Endothelial cell of umbilical vein (primary cell): ENCODE data around the gene PIEZO2. TPM values are rescaled to one million over a fixed set of nuclear protein-coding genes. Genes with fewer than 3 reads are reported as not detected.
"Not testable (repeated sequence)": the region's sequence is repeated elsewhere in the genome, so short reads cannot be mapped to it uniquely, and the experiment has no call there.

Experiments
- BruUV-seq: library from RNA; stranded (reverse); fragments of 400-500 nt; replicated peaks from 2 replicates; lab custom pipeline; 2021; lab: Mats Ljungman, UMichigan
- CTCF ChIA-PET: fragments of 300-600, 350-600 bp; sonication (Branson Sonifier 250); formaldehyde crosslinking; loops from one replicate; lab custom pipeline; 2021; ENCODE audit warnings: antibody characterized with exemption, inconsistent platforms; lab: Charles Lee
- POLR2A ChIA-PET: fragments of 300-600, 350-600 bp; sonication (Branson Sonifier 250); formaldehyde crosslinking; loops from one replicate; lab custom pipeline; 2021; ENCODE audit warnings: antibody characterized with exemption, inconsistent platforms; lab: Charles Lee
- DNase-seq: peaks from one replicate; pipeline ENCODE4 v3.0.0-alpha.2; 2011; ENCODE audit warnings: low read depth, low spot score
- FAIRE-seq: peaks from 2 replicates; lab custom pipeline; 2011; peaks lifted over from hg19 to GRCh38; lab: Jason Lieb, UNC
- H2AFZ ChIP-seq: 2 replicates; pipeline ENCODE4 v1.6.0; 2012; ENCODE audit warnings: low read depth, low read length, control low read depth, inconsistent platforms
- H3K27ac ChIP-seq: 2 replicates; pipeline ENCODE4 v1.5.1; 2011; ENCODE audit warnings: low read depth, mild to moderate bottlenecking, control low read depth, low read length, moderate library complexity; ENCODE audit not compliant: insufficient read depth
- H3K27me3 ChIP-seq, 2 experiments: 2 replicates each; pipeline versions ENCODE4 v1.6.0 to v1.6.1; 2011; ENCODE audit warnings: low read length in 2 of 2, mixed read lengths in 1 of 2; ENCODE audit not compliant: control insufficient read depth in 2 of 2, insufficient read depth in 2 of 2
- H3K36me3 ChIP-seq, 2 experiments: 2 replicates in 1 of 2; 3 replicates in 1 of 2; pipeline ENCODE4 v1.5.1; 2011; ENCODE audit warnings: low read length in 2 of 2, mild to moderate bottlenecking in 1 of 2, moderate library complexity in 1 of 2; ENCODE audit not compliant: control insufficient read depth in 2 of 2, insufficient read depth in 2 of 2; ENCODE audit errors: extremely low read depth in 1 of 2
- H3K4me1 ChIP-seq: 3 replicates; pipeline ENCODE4 v1.5.1; 2011; ENCODE audit warnings: mild to moderate bottlenecking, low read length; ENCODE audit not compliant: control insufficient read depth, insufficient read depth; ENCODE audit errors: extremely low read depth
- H3K4me2 ChIP-seq: 2 replicates; pipeline ENCODE4 v1.6.1; 2011; ENCODE audit warnings: low read length, control low read depth, mixed read lengths; ENCODE audit not compliant: insufficient read depth
- H3K4me3 ChIP-seq, 3 experiments: fragments of 200-600 bp in 1 of 3; sonication (generic), shearing (Covaris generic) in 1 of 3; replicated peaks in 1 of 3; 2 replicates each; pipeline ENCODE4 v1.5.1; 2011 to 2016; ENCODE audit warnings: control low read depth in 3 of 3, low read length in 3 of 3, mild to moderate bottlenecking in 2 of 3, inconsistent platforms in 1 of 3, low read depth in 1 of 3, moderate library complexity in 1 of 3; ENCODE audit not compliant: insufficient read depth in 1 of 3
- H3K79me2 ChIP-seq: 2 replicates; pipeline ENCODE4 v1.6.0; 2012; ENCODE audit warnings: low read length, inconsistent platforms; ENCODE audit not compliant: control insufficient read depth, insufficient read depth
- H3K9ac ChIP-seq: replicated peaks from 2 replicates; pipeline ENCODE3; 2011; ENCODE audit warnings: low read length, control low read depth; ENCODE audit not compliant: insufficient read depth; ENCODE audit errors: extremely low read depth
- H3K9me1 ChIP-seq: replicated peaks from 3 replicates; pipeline ENCODE4 v1.6.0; 2011; ENCODE audit warnings: mild to moderate bottlenecking, low read length; ENCODE audit not compliant: control insufficient read depth, insufficient read depth; ENCODE audit errors: extremely low read depth
- H3K9me3 ChIP-seq: replicated peaks from 2 replicates; pipeline ENCODE4 v1.5.1; 2012; ENCODE audit warnings: low read length, inconsistent platforms; ENCODE audit not compliant: control insufficient read depth, insufficient read depth
- H4K20me1 ChIP-seq: replicated peaks from 2 replicates; pipeline ENCODE3; 2011; ENCODE audit warnings: mild to moderate bottlenecking, low read length; ENCODE audit not compliant: control insufficient read depth, insufficient read depth; ENCODE audit errors: extremely low read depth
- FOS ChIP-seq: IDR thresholded peaks from 2 replicates; pipeline ENCODE4 v1.6.1; 2011; ENCODE audit warnings: mild to moderate bottlenecking, low read length, moderate library complexity, borderline replicate concordance; ENCODE audit not compliant: insufficient read depth
- GATA2 ChIP-seq: IDR thresholded peaks from 2 replicates; pipeline ENCODE4 v1.7.0; 2011; ENCODE audit warnings: low read depth, mild to moderate bottlenecking, moderate library complexity, mixed read lengths, low read length; ENCODE audit not compliant: insufficient read length, insufficient read depth
- JUN ChIP-seq: IDR thresholded peaks from 2 replicates; pipeline ENCODE4 v1.6.1; 2011; ENCODE audit warnings: borderline replicate concordance, low read depth; ENCODE audit not compliant: insufficient read length, insufficient read depth
- POLR2AphosphoS5 ChIP-seq: IDR thresholded peaks from 2 replicates; pipeline ENCODE4 v1.6.1; 2012; ENCODE audit warnings: low read depth, mild to moderate bottlenecking, control low read depth, low read length, moderate library complexity; ENCODE audit not compliant: insufficient read depth
- dilution Hi-C: fragments of 300-500 bp; cut with MboI; formaldehyde crosslinking; loops from one replicate; pipeline ENCODE4 v1.15.0; 2019; ENCODE audit warnings: low sequenced_read_pairs; ENCODE audit not compliant: extremely low pct_ligation_motif_present
- intact Hi-C: fragments of 100-400 bp; cut with micrococcal nuclease; formaldehyde crosslinking; loops from one replicate; pipeline ENCODE4 v1.10.0; 2022
- polyA plus RNA-seq, 4 experiments: library from polyadenylated mRNA; depleted of rRNA in 3 of 4; stranded (reverse) in 3 of 4; unstranded in 1 of 4; fragments of >200 nt; gene quantifications; 2 replicates each; pipeline versions ENCODE4 v1.2.1 to v1.2.3, GENCODE V29; 2011 to 2012; ENCODE audit warnings: missing spikeins in 1 of 4
- total RNA-seq: library from RNA; stranded (reverse); gene quantifications from 2 replicates; pipeline ENCODE4 v1.2.3, GENCODE V29; 2021

Gene PIEZO2
- total and polyA plus RNA-seq, 2 donors (not counting 3 experiments of a cell fraction or from before 2014, with no cell fraction given) = 1.7 to 11.2 TPM

- H3K4me1 ChIP-seq, H3K9ac ChIP-seq, CTCF ChIA-PET, H3K9me3 ChIP-seq, BruUV-seq, H3K4me3 ChIP-seq, intact Hi-C loops, FAIRE-seq, DNase-seq, H3K9me1 ChIP-seq, H2AFZ ChIP-seq, POLR2A ChIA-PET, H3K4me2 ChIP-seq, H3K27me3 ChIP-seq, H3K79me2 ChIP-seq, H3K27ac ChIP-seq, H3K36me3 ChIP-seq, H4K20me1 ChIP-seq, dilution Hi-C loops: not testable (repeated sequence)
These were observed 215.7 kb downstream of the PIEZO2 start for GRCh38 chr18:10933648-10934047.

GRCh38 chr18:10930076-10930475 is 219.3 kb downstream of the PIEZO2 start:
- ChIA-PET POLR2A (no interaction called here), CTCF (interaction anchor here (1.5 kb wide), 1 partner anchor 110 kb away, joined by 5 read pairs; no protein-coding TSS in a partner anchor)
- no peaks in the 10 kb centered on the region for H3K36me3 ChIP-seq
- no TSS peak for BruUV-seq
- no peak for FAIRE-seq
- no peak overlapping the region for H3K4me3 ChIP-seq
- H3K9me1 ChIP-seq = no peaks in the 10 kb centered on the region
- no peak overlapping the region for H3K4me2 ChIP-seq
- no peaks in the 10 kb centered on the region for H4K20me1 ChIP-seq
- no peaks in the 10 kb centered on the region for H3K79me2 ChIP-seq
- intact Hi-C loops = no loop called here
- TF ChIP-seq JUN (no peak), GATA2 (no peak), FOS (no peak), POLR2AphosphoS5 (no peak)
- H3K4me1 ChIP-seq = peaks cover 37% of the 10 kb centered on the region
- H3K9me3 ChIP-seq = no peaks in the 10 kb centered on the region
- H3K9ac ChIP-seq = no peak overlapping the region
- no peak overlapping the region for H3K27ac ChIP-seq
- dilution Hi-C loops = no loop called here
- H3K27me3 ChIP-seq = no peaks in the 10 kb centered on the region
- H2AFZ ChIP-seq = no peak overlapping the region
- DNase-seq = no peak
